CD8-positive, alpha-beta memory T cell (primary cell): ENCODE results near the gene TFDP1. TPM values are rescaled to one million over a fixed set of nuclear protein-coding genes. Genes with fewer than 3 reads are reported as not detected.
A peak's percentile ranks its signal among the peaks of the same experiment; 100 is the strongest.

ENCODE experiments used
- CTCF ChIA-PET: fragments of 350-600 bp; sonication (Branson Sonifier 250); formaldehyde crosslinking; loops from one replicate; lab custom pipeline; 2021; ENCODE audit warnings: antibody characterized with exemption; lab: Charles Lee
- POLR2A ChIA-PET: fragments of 350-600 bp; sonication (Branson Sonifier 250); formaldehyde crosslinking; loops from one replicate; lab custom pipeline; 2021; ENCODE audit warnings: antibody characterized with exemption; lab: Charles Lee
- DNase-seq, 5 donors: peaks; one replicate each; pipeline versions ENCODE4 v3.0.0 to v3.0.0-alpha.2; 2020 to 2022; ENCODE audit warnings: mixed read lengths in 1 of 5
- H3K27ac ChIP-seq: one replicate; pipeline ENCODE4 v1.7.0; 2013; ENCODE audit warnings: low read depth, mild to moderate bottlenecking, low read length, moderate library complexity
- H3K27me3 ChIP-seq: 2 replicates; pipeline ENCODE4 v1.7.0; 2013; ENCODE audit warnings: low read length, mild to moderate bottlenecking; ENCODE audit not compliant: insufficient read depth, poor library complexity, severe bottlenecking
- H3K36me3 ChIP-seq: 2 replicates; pipeline ENCODE4 v1.7.0; 2013; ENCODE audit warnings: mild to moderate bottlenecking, low read length, moderate library complexity; ENCODE audit not compliant: insufficient read depth
- H3K4me1 ChIP-seq: 2 replicates; pipeline ENCODE4 v1.7.0; 2013; ENCODE audit warnings: mild to moderate bottlenecking, low read length, moderate library complexity; ENCODE audit not compliant: insufficient read depth
- H3K4me3 ChIP-seq: 2 replicates; pipeline ENCODE4 v1.7.0; 2013; ENCODE audit warnings: mild to moderate bottlenecking, low read length
- H3K9me3 ChIP-seq: 2 replicates; pipeline ENCODE4 v1.7.0; 2013; ENCODE audit warnings: mild to moderate bottlenecking, low read length
- H3K27ac Mint-ChIP-seq, 8 donors: one replicate each; pipeline ENCODE4 v1.8.0; 2020 to 2021; ENCODE audit warnings: mixed read lengths in 8 of 8, mild to moderate bottlenecking in 6 of 8, inconsistent platforms in 3 of 8, moderate library complexity in 3 of 8
- H3K27me3 Mint-ChIP-seq, 2 donors: one replicate each; pipeline ENCODE4 v1.8.0; 2020 to 2021; ENCODE audit warnings: mixed read lengths in 2 of 2, mild to moderate bottlenecking in 1 of 2, moderate library complexity in 1 of 2
- H3K36me3 Mint-ChIP-seq, 3 donors: one replicate each; pipeline ENCODE4 v1.8.0; 2020 to 2021; ENCODE audit warnings: mixed read lengths in 3 of 3, inconsistent platforms in 1 of 3, mild to moderate bottlenecking in 1 of 3
- H3K4me1 Mint-ChIP-seq, 3 donors: one replicate each; pipeline ENCODE4 v1.8.0; 2020 to 2021; ENCODE audit warnings: mixed read lengths in 3 of 3, inconsistent platforms in 1 of 3, mild to moderate bottlenecking in 1 of 3
- H3K4me3 Mint-ChIP-seq, 7 donors: one replicate each; pipeline ENCODE4 v1.8.0; 2020 to 2021; ENCODE audit warnings: mixed read lengths in 7 of 7, mild to moderate bottlenecking in 6 of 7, moderate library complexity in 4 of 7, inconsistent platforms in 2 of 7
- H3K9me3 Mint-ChIP-seq, 5 donors: one replicate each; pipeline ENCODE4 v1.8.0; 2020 to 2022; ENCODE audit warnings: mixed read lengths in 5 of 5, mild to moderate bottlenecking in 3 of 5, moderate library complexity in 2 of 5, inconsistent platforms in 1 of 5
- polyA plus RNA-seq: library from polyadenylated mRNA; unstranded; fragments of 300-500 nt; fragmentation: Illumina TruSeq; gene quantifications from one replicate; pipeline ENCODE4 v1.2.3, GENCODE V29; 2021
- total RNA-seq, 2 experiments: library from RNA; stranded (reverse); gene quantifications; one replicate each; pipeline ENCODE4 v1.2.3, GENCODE V29; 2021

Gene TFDP1
- total and polyA plus RNA-seq, 3 experiments from 2014 or later: 59.6 to 184 (median 176) TPM

DNA sequence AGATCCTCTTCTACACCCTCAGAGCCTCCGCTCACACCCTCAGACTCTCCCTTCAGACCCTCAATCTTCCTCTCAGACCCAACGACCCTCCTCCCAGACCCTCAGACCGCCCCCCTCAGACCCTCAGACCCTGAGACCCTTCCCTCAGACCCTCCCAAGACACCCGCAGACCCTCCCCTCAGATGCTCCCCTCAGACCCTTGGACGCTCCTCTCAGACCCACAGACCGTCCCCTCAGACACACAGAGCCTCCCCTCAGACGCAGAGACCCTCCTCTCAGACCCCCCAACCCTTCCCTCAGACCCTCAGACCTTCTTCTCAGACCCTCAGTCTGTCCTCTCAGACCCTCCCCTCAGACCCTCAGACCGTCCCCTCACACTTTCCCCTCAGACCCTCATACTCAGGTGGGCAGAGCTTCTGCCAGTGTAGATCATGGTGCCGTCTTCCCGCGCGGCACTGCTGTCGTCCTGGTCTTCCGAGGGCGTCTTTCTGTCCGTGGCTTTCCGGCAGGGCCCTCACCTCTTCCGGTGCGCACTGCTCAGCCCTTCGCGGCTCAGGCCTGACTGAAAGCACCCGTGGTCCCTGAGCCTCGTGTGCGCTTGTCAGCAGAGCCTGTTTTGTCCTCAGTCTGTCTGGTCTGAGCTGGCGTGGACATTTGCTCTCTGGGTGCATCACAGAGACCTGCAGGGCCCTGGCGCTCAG lies 18.9 kb upstream of the TFDP1 start:
- CTCF ChIA-PET: no interaction called here
- H3K36me3 ChIP-seq: no peaks in the 10 kb centered on the region
- H3K4me3 ChIP-seq: no peak overlapping the region
- POLR2A ChIA-PET: no interaction called here
- peaks cover 3 to 6% (median 3%) of the 10 kb centered on the region in 3 donors for H3K4me1 Mint-ChIP-seq
- no peaks in the 10 kb centered on the region for H3K9me3 ChIP-seq
- H3K27ac ChIP-seq: no peak overlapping the region
- peaks cover 8 to 49% of the 10 kb centered on the region in 2 donors for H3K27me3 Mint-ChIP-seq
- H3K9me3 Mint-ChIP-seq: no peaks in the 10 kb centered on the region
- no peaks in the 10 kb centered on the region for H3K27me3 ChIP-seq
- H3K4me1 ChIP-seq: no peaks in the 10 kb centered on the region
- H3K27ac Mint-ChIP-seq: no peak overlapping the region
- no peaks in the 10 kb centered on the region for H3K36me3 Mint-ChIP-seq
- DNase-seq: peak in 1 of 5 donors; percentile 30
- H3K4me3 Mint-ChIP-seq: no peak overlapping the region

DNA sequence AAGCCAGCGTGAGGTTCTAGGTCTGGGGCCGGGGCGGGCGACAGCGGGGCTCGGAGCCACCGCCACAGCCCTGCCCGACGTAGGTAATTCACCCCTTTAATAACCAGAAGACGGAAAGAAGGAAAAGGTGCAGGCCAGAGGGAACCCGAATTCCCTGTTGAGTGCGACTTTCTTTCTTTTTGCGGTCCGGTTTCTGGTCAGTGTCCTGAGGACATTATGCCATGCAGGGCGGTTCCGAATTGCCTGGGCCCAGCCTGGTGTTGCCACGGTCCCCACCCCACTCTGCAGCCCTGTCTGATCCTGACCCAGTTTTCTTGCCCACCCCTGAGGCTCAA lies 18.4 kb upstream of the TFDP1 start:
- H3K27me3 ChIP-seq: no peaks in the 10 kb centered on the region
- no peak overlapping the region for H3K27ac ChIP-seq
- Mint-ChIP-seq H3K27ac (no peak overlapping the region), H3K27me3 (peaks cover 13 to 50% of the 10 kb centered on the region in 2 donors), H3K9me3 (no peaks in the 10 kb centered on the region), H3K36me3 (peaks cover 0 to 5% (median 0%) of the 10 kb centered on the region in 3 donors), H3K4me1 (peaks cover 3 to 6% (median 3%) of the 10 kb centered on the region in 3 donors), H3K4me3 (no peak overlapping the region)
- H3K9me3 ChIP-seq: no peaks in the 10 kb centered on the region
- H3K36me3 ChIP-seq: no peaks in the 10 kb centered on the region
- H3K4me3 ChIP-seq: no peak overlapping the region
- ChIA-PET CTCF (no interaction called here), POLR2A (no interaction called here)
- peak in 1 of 5 donors; percentile 29 for DNase-seq
- no peaks in the 10 kb centered on the region for H3K4me1 ChIP-seq

DNA sequence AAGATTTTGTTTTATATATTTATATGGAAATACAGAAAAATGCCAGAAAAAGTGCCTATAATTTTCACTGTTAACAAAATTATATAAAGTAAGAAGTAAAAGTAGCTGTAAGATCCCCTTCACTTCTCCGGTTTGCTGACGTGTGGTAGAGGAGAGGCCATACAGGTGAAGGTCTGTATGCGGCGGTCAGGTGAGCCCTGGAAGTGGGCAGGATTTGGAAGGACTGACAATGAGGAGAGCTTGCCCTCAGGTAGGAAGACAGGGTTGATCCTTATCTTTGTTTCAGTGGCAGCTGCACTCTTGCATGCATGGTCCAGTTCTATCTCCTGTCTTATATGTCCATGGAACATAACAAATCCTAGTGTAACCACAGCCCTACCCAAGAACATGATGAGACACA lies 16.9 kb upstream of the TFDP1 start:
- Histone ChIP-seq H3K4me3 (no peak overlapping the region), H3K36me3 (no peaks in the 10 kb centered on the region), H3K9me3 (no peaks in the 10 kb centered on the region), H3K27me3 (no peaks in the 10 kb centered on the region), H3K27ac (no peak overlapping the region), H3K4me1 (no peaks in the 10 kb centered on the region)
- Mint-ChIP-seq H3K4me3 (peak overlapping the region in 1 of 7 donors; percentile 5), H3K36me3 (peaks cover 0 to 13% (median 0%) of the 10 kb centered on the region in 3 donors), H3K27ac (peak overlapping the region in 1 of 8 donors; percentile 53), H3K4me1 (peaks cover under 1 to 2% (median under 1%) of the 10 kb centered on the region in 3 donors), H3K9me3 (peaks cover 0 to 6% (median 0%) of the 10 kb centered on the region in 5 donors), H3K27me3 (peaks cover 13 to 59% of the 10 kb centered on the region in 2 donors)
- POLR2A ChIA-PET: no interaction called here
- DNase-seq: no peak
- CTCF ChIA-PET: no interaction called here

DNA sequence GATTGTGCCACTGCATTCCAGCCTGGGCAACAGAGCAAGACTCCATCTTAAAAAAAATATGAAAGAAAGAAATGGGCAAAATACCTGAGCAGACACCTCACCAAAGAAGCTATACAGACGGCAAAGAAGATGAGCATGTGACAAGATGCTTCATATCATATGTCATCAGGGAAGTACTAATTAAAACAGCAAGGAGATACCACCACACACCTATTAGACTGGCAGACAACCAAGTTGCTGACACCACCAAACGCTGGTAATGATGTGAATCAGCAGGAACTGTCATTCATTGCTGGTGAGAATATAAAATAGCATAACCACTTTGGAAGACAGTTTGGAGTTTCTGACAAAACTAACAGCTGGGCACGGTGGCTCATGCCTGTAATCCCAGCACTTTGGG lies 11.5 kb upstream of the TFDP1 start:
- H3K36me3 Mint-ChIP-seq: peaks cover 0 to 22% (median 2%) of the 10 kb centered on the region in 3 donors

DNA sequence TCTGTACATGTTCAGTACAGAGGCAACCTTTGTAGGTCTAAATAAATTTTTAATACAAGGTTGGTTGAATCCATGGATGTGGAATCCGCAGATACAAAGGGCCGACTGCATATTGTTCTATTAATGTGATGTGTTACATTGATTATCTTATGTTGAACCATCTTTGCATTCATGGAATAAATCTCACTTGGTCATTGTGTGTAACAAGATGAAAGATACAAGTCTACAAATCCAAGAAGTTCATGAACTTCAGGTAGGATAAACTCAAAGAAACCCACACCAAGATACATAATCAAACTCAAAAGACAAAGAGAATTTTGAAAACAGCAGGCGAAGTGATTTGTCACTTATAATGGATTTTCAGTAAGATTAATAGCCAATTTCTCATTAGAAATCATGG lies 8.0 kb upstream of the TFDP1 start:
- Mint-ChIP-seq H3K27ac (no peak overlapping the region), H3K27me3 (peaks cover 4 to 23% of the 10 kb centered on the region in 2 donors), H3K36me3 (peaks cover 0 to 16% (median 2%) of the 10 kb centered on the region in 3 donors), H3K9me3 (peaks cover 10 to 27% (median 15%) of the 10 kb centered on the region in 5 donors), H3K4me1 (no peaks in the 10 kb centered on the region), H3K4me3 (no peak overlapping the region)
- H3K27ac ChIP-seq: no peak overlapping the region
- no peak for DNase-seq
- H3K9me3 ChIP-seq: no peaks in the 10 kb centered on the region
- ChIA-PET CTCF (no interaction called here), POLR2A (no interaction called here)
- H3K4me3 ChIP-seq: no peak overlapping the region
- no peaks in the 10 kb centered on the region for H3K36me3 ChIP-seq
- H3K4me1 ChIP-seq: no peaks in the 10 kb centered on the region
- no peaks in the 10 kb centered on the region for H3K27me3 ChIP-seq

More for the DNA sequence above, 11.5 kb upstream of the TFDP1 start:
- Histone ChIP-seq H3K4me1 (no peaks in the 10 kb centered on the region), H3K36me3 (no peaks in the 10 kb centered on the region), H3K9me3 (no peaks in the 10 kb centered on the region), H3K4me3 (no peak overlapping the region), H3K27me3 (no peaks in the 10 kb centered on the region), H3K27ac (no peak overlapping the region)
- Mint-ChIP-seq H3K27ac (no peak overlapping the region), H3K9me3 (peaks cover 10 to 27% (median 15%) of the 10 kb centered on the region in 5 donors), H3K4me1 (no peaks in the 10 kb centered on the region), H3K4me3 (no peak overlapping the region), H3K27me3 (peaks cover 15 to 51% of the 10 kb centered on the region in 2 donors)
- ChIA-PET CTCF (no interaction called here), POLR2A (no interaction called here)
- no peak for DNase-seq

DNA sequence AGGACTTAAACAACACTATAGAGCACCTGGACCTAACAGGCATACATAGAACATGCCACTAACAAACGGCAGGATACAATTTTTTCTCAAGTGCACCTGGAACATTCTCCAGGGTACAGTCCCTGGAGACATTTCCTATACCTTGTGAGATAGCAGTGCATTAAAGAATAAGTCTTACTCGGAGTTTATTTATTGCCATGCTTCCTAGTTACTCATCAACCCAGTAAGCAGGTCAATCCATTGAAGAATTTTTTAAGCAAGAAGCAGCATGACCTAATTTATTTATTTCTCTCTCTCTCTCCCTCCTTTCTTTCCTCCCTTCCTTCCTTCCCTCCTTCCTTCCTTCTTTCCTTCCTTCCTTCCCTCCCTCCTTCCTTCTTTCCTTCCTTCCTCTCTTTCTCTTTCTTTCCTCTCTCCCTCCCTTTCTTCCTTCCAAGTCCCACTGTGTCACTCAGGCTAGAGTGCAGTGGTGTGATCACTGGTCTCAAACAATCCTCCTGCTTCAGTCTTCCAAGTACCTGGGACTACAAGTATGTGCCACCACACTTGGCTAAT lies 6.6 kb upstream of the TFDP1 start:
- no peak overlapping the region for H3K27ac ChIP-seq
- Mint-ChIP-seq H3K27me3 (peaks cover 8 to 16% of the 10 kb centered on the region in 2 donors), H3K36me3 (peaks cover 0 to 10% (median 2%) of the 10 kb centered on the region in 3 donors), H3K4me1 (no peaks in the 10 kb centered on the region), H3K9me3 (peaks cover 10 to 22% (median 15%) of the 10 kb centered on the region in 5 donors), H3K27ac (no peak overlapping the region), H3K4me3 (no peak overlapping the region)
- H3K36me3 ChIP-seq: no peaks in the 10 kb centered on the region
- ChIA-PET CTCF (no interaction called here), POLR2A (no interaction called here)
- no peaks in the 10 kb centered on the region for H3K4me1 ChIP-seq
- no peak for DNase-seq
- H3K4me3 ChIP-seq: no peak overlapping the region
- H3K9me3 ChIP-seq: no peaks in the 10 kb centered on the region
- no peaks in the 10 kb centered on the region for H3K27me3 ChIP-seq

DNA sequence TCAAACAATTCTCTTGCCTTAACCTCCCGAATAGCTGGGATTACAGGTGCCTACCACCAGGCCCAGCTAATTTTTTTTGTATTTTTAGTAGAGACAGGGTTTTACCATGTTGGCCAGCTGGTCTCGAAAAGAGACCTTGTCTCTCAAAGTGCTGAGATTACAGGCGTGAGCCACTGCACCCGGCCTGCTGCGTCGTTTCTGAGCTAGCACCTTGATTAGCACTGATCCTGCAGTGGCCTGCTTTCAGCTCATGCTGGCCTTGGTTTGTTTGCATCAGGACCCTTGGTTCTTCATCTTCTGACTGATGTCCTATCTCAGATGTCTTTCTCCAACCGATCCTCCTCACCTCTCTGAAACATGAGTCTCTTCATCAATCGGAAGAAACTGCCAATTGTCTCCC lies 4.9 kb upstream of the TFDP1 start:
- H3K9me3 ChIP-seq: no peaks in the 10 kb centered on the region
- H3K9me3 Mint-ChIP-seq: peaks cover 8 to 18% (median 15%) of the 10 kb centered on the region in 5 donors
- CTCF ChIA-PET: no interaction called here
- peaks cover 0 to 4% (median 0%) of the 10 kb centered on the region in 3 donors for H3K4me1 Mint-ChIP-seq
- no peak overlapping the region for H3K4me3 ChIP-seq
- no peaks in the 10 kb centered on the region for H3K36me3 ChIP-seq
- H3K4me3 Mint-ChIP-seq: no peak overlapping the region
- H3K27ac ChIP-seq: no peak overlapping the region
- peaks cover 8 to 10% of the 10 kb centered on the region in 2 donors for H3K27me3 Mint-ChIP-seq
- peaks cover 2 to 5% (median 2%) of the 10 kb centered on the region in 3 donors for H3K36me3 Mint-ChIP-seq
- H3K27me3 ChIP-seq: no peaks in the 10 kb centered on the region
- DNase-seq: peak in 1 of 5 donors; percentile 12
- H3K4me1 ChIP-seq: no peaks in the 10 kb centered on the region
- POLR2A ChIA-PET: no interaction called here
- H3K27ac Mint-ChIP-seq: peak overlapping the region in 1 of 8 donors; percentile 74

DNA sequence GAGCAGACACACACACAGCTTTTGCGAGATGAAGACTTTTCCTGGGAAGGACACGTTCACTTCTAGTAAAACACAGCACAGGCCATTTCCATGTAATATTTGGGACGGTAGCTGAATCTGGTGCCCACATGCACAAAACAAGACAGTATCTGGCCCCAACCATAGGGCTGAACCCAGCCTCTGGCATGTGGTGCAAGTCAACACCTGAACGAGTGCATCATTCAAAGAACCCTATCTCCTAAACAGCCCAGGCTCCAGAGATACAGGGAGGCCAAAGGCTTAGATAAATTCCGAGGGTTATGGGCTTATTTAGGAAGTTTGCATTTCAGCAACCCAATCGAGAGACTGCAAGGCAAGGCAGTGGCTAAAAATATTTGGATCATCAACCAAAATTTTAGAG lies 2.7 kb upstream of the TFDP1 start:
- peaks cover 15 to 19% (median 15%) of the 10 kb centered on the region in 3 donors for H3K4me1 Mint-ChIP-seq
- Histone ChIP-seq H3K27ac (no peak overlapping the region), H3K4me1 (peaks cover 13% of the 10 kb centered on the region), H3K36me3 (no peaks in the 10 kb centered on the region), H3K27me3 (no peaks in the 10 kb centered on the region), H3K9me3 (no peaks in the 10 kb centered on the region), H3K4me3 (no peak overlapping the region)
- H3K9me3 Mint-ChIP-seq: peaks cover 4 to 10% (median 7%) of the 10 kb centered on the region in 5 donors
- POLR2A ChIA-PET: no interaction called here
- DNase-seq: no peak
- H3K27me3 Mint-ChIP-seq: peaks cover under 1 to 10% of the 10 kb centered on the region in 2 donors
- H3K4me3 Mint-ChIP-seq: peak overlapping the region in 5 of 7 donors; percentile 66 to 89 (median 79)
- CTCF ChIA-PET: no interaction called here
- peak overlapping the region in 2 of 8 donors; percentile 52 to 72 for H3K27ac Mint-ChIP-seq
- H3K36me3 Mint-ChIP-seq: peaks cover under 1 to 6% (median 2%) of the 10 kb centered on the region in 3 donors
